H1 (cell line): ENCODE results near the gene OBSL1.

Experiments used
- CEBPB ChIP-seq: IDR thresholded peaks from 2 replicates; pipeline ENCODE4 v1.6.1; 2012; ENCODE audit warnings: low read depth, low read length
- TF ChIP-seq, protein P1 (sequence below), 3 experiments: IDR thresholded peaks; 1 replicate in 2 of 3; 2 replicates in 1 of 3; pipeline versions ENCODE4 v1.5.1 to v1.6.1; 2011; ENCODE audit warnings: low read length in 3 of 3, mild to moderate bottlenecking in 3 of 3, inconsistent platforms in 2 of 3, low read depth in 1 of 3, moderate library complexity in 1 of 3; ENCODE audit not compliant: insufficient read depth in 1 of 3; ENCODE audit errors: control extremely low read depth in 1 of 3

DNA sequence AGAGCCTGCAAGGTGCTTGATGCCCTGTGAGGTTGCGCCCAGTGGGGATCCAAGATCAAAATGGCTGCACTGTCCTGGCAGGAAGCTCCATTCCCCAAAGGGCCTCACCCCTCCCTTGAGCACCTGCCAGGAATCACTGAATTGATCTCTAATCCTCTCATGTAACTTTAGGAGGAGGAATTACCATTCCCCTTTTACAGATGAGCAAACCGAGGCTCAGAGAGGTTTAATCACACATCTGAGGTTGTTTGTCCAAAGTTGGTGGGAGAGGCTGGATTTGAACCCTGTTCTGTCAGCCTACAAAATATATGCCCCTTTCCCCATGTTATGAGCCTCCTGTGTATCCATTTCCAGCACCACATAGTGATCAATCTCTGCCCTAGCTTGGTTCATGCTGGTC, 46.5 kb downstream of the OBSL1 start:
- TF ChIP-seq, protein P1, sequence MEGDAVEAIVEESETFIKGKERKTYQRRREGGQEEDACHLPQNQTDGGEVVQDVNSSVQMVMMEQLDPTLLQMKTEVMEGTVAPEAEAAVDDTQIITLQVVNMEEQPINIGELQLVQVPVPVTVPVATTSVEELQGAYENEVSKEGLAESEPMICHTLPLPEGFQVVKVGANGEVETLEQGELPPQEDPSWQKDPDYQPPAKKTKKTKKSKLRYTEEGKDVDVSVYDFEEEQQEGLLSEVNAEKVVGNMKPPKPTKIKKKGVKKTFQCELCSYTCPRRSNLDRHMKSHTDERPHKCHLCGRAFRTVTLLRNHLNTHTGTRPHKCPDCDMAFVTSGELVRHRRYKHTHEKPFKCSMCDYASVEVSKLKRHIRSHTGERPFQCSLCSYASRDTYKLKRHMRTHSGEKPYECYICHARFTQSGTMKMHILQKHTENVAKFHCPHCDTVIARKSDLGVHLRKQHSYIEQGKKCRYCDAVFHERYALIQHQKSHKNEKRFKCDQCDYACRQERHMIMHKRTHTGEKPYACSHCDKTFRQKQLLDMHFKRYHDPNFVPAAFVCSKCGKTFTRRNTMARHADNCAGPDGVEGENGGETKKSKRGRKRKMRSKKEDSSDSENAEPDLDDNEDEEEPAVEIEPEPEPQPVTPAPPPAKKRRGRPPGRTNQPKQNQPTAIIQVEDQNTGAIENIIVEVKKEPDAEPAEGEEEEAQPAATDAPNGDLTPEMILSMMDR (IDR thresholded peaks at IDR 0.05; ENCODE audit: control extremely low read depth in 1 of 3, insufficient read depth in 1 of 3, low read depth in 1 of 3, low read length in 3 of 3) = no peak
- no peak for TF ChIP-seq CEBPB
